GM19328 (cell line): ENCODE data around the gene MPRIP.

Experiments
- ATAC-seq: cut with Tn5 transposase; IDR thresholded peaks from one replicate; pipeline ENCODE4 v1.9.1; 2021; ENCODE audit warnings: mild to moderate bottlenecking, moderate library complexity; ENCODE audit not compliant: unreplicated experiment

Gene MPRIP

GRCh38 chr17:17028878-17029535, 13.2 kb upstream of the MPRIP start:
- no peak for ATAC-seq

GRCh38 chr17:17029938-17030337, 12.3 kb upstream of the MPRIP start:
- no peak for ATAC-seq

GRCh38 chr17:17030515-17031211, 11.6 kb upstream of the MPRIP start:
- ATAC-seq = no peak

GRCh38 chr17:17032131-17032692, 10.0 kb upstream of the MPRIP start:
- ATAC-seq = no peak

GRCh38 chr17:17033466-17033865, 8.8 kb upstream of the MPRIP start:
- no peak for ATAC-seq

GRCh38 chr17:17034026-17034425, 8.2 kb upstream of the MPRIP start:
- no peak for ATAC-seq

GRCh38 chr17:17034496-17035075, 7.7 kb upstream of the MPRIP start:
- no peak for ATAC-seq

- no peak for ATAC-seq
Observed at GRCh38 chr17:17035490-17035889, 6.8 kb upstream of the MPRIP start.

- no peak for ATAC-seq
Observed at GRCh38 chr17:17035920-17036523, 6.2 kb upstream of the MPRIP start.

GRCh38 chr17:17036524-17036998, 5.7 kb upstream of the MPRIP start:
- ATAC-seq = no peak

GRCh38 chr17:17039911-17040310, 2.3 kb upstream of the MPRIP start:
- ATAC-seq = no peak

GRCh38 chr17:17041018-17041521, 1.2 kb upstream of the MPRIP start:
- no peak for ATAC-seq

- peak; percentile 95 for ATAC-seq
Observed at GRCh38 chr17:17041571-17042383, 480 bp upstream of the MPRIP start.

- ATAC-seq = no peak
Observed at GRCh38 chr17:17042851-17043460, 699 bp downstream of the MPRIP start.

GRCh38 chr17:17043461-17044271, 1.4 kb downstream of the MPRIP start:
- ATAC-seq = no peak

- no peak for ATAC-seq
Observed at GRCh38 chr17:17044846-17045561, 2.7 kb downstream of the MPRIP start.

GRCh38 chr17:17048106-17048505, 5.8 kb downstream of the MPRIP start:
- no peak for ATAC-seq
